ENCODE measurements around the gene GNG3. TPM values are rescaled to one million over a fixed set of nuclear protein-coding genes. Genes with fewer than 3 reads are reported as not detected.
"Not testable (repeated sequence)": the region's sequence is repeated elsewhere in the genome, so short reads cannot be mapped to it uniquely, and the experiment has no call there.

GNG3 gene
- total RNA-seq, 1 donor from 2014 or later = not detected

DNA sequence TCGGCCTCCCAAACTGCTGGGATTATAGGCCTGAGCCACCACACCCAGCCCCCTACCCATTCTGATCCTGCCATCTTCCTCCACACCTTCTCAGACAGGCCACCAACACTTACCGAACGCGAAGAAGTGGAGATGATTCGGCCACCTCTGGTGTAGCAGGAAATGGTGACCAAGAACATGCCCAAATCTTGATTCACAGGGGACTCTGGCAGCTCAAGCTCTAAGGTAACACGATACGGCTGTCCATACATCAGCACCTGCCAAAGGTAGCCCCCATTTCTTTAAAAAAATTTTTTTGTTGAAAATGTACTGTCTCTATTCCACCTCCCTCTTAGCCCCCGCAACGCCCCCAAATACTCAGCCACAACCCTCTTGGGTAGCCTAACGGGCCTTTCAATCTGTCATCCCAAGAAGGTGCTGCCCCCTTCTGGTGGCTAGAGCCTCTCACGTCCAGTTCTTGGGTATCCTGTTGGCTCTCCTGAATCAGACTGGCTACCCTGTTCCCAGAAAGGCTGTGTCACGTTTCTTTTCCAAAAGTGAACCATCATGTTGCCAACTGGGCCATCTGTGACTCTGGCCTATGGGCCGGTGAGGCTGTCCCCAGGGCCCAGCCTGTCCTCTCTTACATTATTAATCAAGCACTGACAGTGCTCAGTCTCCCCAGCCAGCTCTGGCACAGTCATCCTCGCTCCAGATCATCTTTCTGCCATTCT is 12.9 kb upstream of the GNG3 start:
- Histone ChIP-seq H3K27ac (no peak overlapping the region), H3K36me3 (peaks cover 34% of the 10 kb centered on the region), H3K9me3 (no peaks in the 10 kb centered on the region), H3K27me3 (no peaks in the 10 kb centered on the region), H3K4me3 (no peak overlapping the region), H3K4me1 (no peaks in the 10 kb centered on the region)
- ATAC-seq (peak; percentile 94), DNase-seq (peak; percentile 82)
- peak; percentile 87 for TF ChIP-seq CTCF (IDR thresholded peaks at IDR 0.05)
- intact Hi-C loops (cut with DNase I) = no loop called here

- H3K4me3 ChIP-seq = no peak overlapping the region
- H3K27me3 ChIP-seq = no peaks in the 10 kb centered on the region
- H3K9me3 ChIP-seq = no peaks in the 10 kb centered on the region
- peaks cover 13% of the 10 kb centered on the region for H3K36me3 ChIP-seq
- TF ChIP-seq CTCF (IDR thresholded peaks at IDR 0.05) = no peak
- DNase-seq (peak; percentile 47), ATAC-seq (peak; percentile 3)
- peaks cover 17% of the 10 kb centered on the region for H3K4me1 ChIP-seq
- intact Hi-C loops (cut with DNase I) = no loop called here
- H3K27ac ChIP-seq = no peak overlapping the region
These were observed 5.2 kb upstream of the GNG3 start for GRCh38 chr11:62702246-62702645.

DNA sequence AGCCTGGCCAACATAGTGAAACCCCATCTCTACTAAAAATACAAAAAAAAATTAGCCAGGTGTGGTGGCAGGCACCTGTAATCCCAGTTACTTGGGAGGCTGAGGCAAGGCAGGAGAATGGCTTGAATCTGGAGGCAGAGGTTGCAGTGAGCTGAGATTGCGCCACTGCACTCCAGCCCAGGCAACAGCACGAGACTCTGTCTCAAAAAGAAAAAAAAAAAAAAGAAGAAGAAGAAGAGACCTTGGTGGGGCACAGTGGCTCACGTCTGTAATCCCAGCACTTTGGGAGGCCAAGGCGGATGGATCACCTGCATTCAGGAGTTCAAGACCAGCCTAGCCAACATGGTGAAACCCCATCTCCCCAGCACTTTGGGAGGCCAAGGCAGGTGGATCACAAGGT is 3.6 kb upstream of the GNG3 start:
- H3K36me3 ChIP-seq = peaks cover 13% of the 10 kb centered on the region
- peaks cover 29% of the 10 kb centered on the region for H3K4me1 ChIP-seq
- H3K27me3 ChIP-seq; H3K27ac ChIP-seq; H3K9me3 ChIP-seq; H3K4me3 ChIP-seq; intact Hi-C loops (cut with DNase I); ATAC-seq: not testable (repeated sequence)
- DNase-seq = peak; percentile 63

DNA sequence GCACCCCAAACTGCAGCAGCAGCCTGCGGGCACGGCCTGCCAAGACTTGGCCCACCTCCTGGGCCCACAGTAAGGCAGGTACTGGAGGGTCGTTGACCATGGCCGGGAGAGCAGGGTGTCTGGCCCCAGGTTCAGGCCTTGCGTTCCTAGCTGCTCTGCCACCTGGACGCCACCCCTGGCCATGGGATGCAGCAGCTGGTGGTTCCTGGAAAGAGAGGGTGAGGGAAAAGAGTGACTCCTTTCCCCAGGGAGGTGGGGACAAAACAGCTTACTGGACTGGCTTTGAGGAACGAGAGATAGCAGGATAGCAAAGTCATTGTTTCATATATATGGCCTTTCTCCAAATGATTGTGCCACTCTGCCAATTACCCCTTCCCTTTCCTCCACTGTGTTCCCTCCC is 2.1 kb upstream of the GNG3 start:
- H3K27me3 ChIP-seq = no peaks in the 10 kb centered on the region
- no peak for ATAC-seq

GRCh38 chr11:62705880-62706849 is 1.3 kb upstream of the GNG3 start:
- no peak for TF ChIP-seq CTCF (IDR thresholded peaks at IDR 0.05)
- ATAC-seq = peak; percentile 90
- H3K27ac ChIP-seq = peak overlapping the region; percentile 95

More for the DNA sequence above, 2.1 kb upstream of the GNG3 start:
- H3K36me3 ChIP-seq = peaks cover 15% of the 10 kb centered on the region
- H3K9me3 ChIP-seq = no peaks in the 10 kb centered on the region
- peak; percentile 63 for DNase-seq
- intact Hi-C loops (cut with DNase I) = no loop called here
- TF ChIP-seq CTCF (IDR thresholded peaks at IDR 0.05) = no peak
- H3K27ac ChIP-seq = peak overlapping the region; percentile 95
- peak overlapping the region; percentile 92 for H3K4me3 ChIP-seq
- peaks cover 36% of the 10 kb centered on the region for H3K4me1 ChIP-seq

GRCh38 chr11:62706850-62707247 is 627 bp upstream of the GNG3 start:
- H3K27me3 ChIP-seq = no peaks in the 10 kb centered on the region
- ATAC-seq (no peak), DNase-seq (no peak)
- intact Hi-C loops (cut with DNase I) = no loop called here
- H3K4me1 ChIP-seq = peaks cover 39% of the 10 kb centered on the region
- no peaks in the 10 kb centered on the region for H3K9me3 ChIP-seq
- H3K36me3 ChIP-seq = peaks cover 16% of the 10 kb centered on the region
- no peak for TF ChIP-seq CTCF (IDR thresholded peaks at IDR 0.05)
- peak overlapping the region; percentile 95 for H3K27ac ChIP-seq
- H3K4me3 ChIP-seq = peak overlapping the region; percentile 92

More at GRCh38 chr11:62705880-62706849, 1.3 kb upstream of the GNG3 start:
- Histone ChIP-seq H3K4me1 (peaks cover 39% of the 10 kb centered on the region), H3K4me3 (peak overlapping the region; percentile 92), H3K36me3 (peaks cover 15% of the 10 kb centered on the region), H3K27me3 (no peaks in the 10 kb centered on the region), H3K9me3 (no peaks in the 10 kb centered on the region)
- peak; percentile 98 for DNase-seq
- intact Hi-C loops (cut with DNase I) = no loop called here

Measured in upper lobe of right lung (tissue), 1 donor.